A673 (cell line): Measurements from ENCODE around the gene GSPT2. TPM values are rescaled to one million over a fixed set of nuclear protein-coding genes. Genes with fewer than 3 reads are reported as not detected.

Experiments
- BruUV-seq: library from RNA; stranded (reverse); fragments of 400-500 nt; replicated peaks from 2 replicates; lab custom pipeline; 2021; lab: Mats Ljungman, UMichigan
- CTCF ChIA-PET: fragments of 300-600 bp; sonication (Branson Sonifier 250); formaldehyde crosslinking; loops from one replicate; lab custom pipeline; 2022; ENCODE audit warnings: antibody characterized with exemption; lab: Charles Lee
- POLR2A ChIA-PET: fragments of 300-600 bp; sonication (Branson Sonifier 250); formaldehyde crosslinking; loops from one replicate; lab custom pipeline; 2022; ENCODE audit warnings: antibody characterized with exemption; ENCODE audit not compliant: low non-redundant PET; lab: Charles Lee
- DNase-seq: peaks from one replicate; pipeline ENCODE4 v3.0.0-alpha.2; 2015; ENCODE audit warnings: low spot score
- H3K27ac ChIP-seq: fragments of 200-600 bp; sonication (generic); 2 replicates; pipeline ENCODE4 v1.5.1; 2016; ENCODE audit warnings: mixed run types, low read depth, mild to moderate bottlenecking, mixed read lengths, antibody characterized with exemption, low read length; ENCODE audit not compliant: poor library complexity, severe bottlenecking
- H3K27me3 ChIP-seq: fragments of 200-600 bp; sonication (generic); replicated peaks from 2 replicates; pipeline ENCODE4 v1.6.1; 2017; ENCODE audit warnings: mixed run types, low read depth, mild to moderate bottlenecking, mixed read lengths, antibody characterized with exemption, low read length; ENCODE audit not compliant: insufficient read depth, poor library complexity
- H3K36me3 ChIP-seq: fragments of 200-600 bp; sonication (generic); 2 replicates; pipeline ENCODE4 v1.6.1; 2016; ENCODE audit warnings: mixed run types, mild to moderate bottlenecking, mixed read lengths, antibody characterized with exemption, low read length; ENCODE audit not compliant: insufficient read depth, poor library complexity, severe bottlenecking
- H3K4me1 ChIP-seq: fragments of 200-600 bp; sonication (generic); 2 replicates; pipeline ENCODE4 v1.6.1; 2017; ENCODE audit warnings: mixed run types, mild to moderate bottlenecking, mixed read lengths, antibody characterized with exemption, low read length; ENCODE audit not compliant: insufficient read depth, poor library complexity, severe bottlenecking
- H3K4me3 ChIP-seq: fragments of 200-600 bp; sonication (generic); 2 replicates; pipeline ENCODE4 v1.5.1; 2016; ENCODE audit warnings: low read depth, mixed run types, mild to moderate bottlenecking, mixed read lengths, low read length; ENCODE audit not compliant: poor library complexity, severe bottlenecking
- H3K9me3 ChIP-seq: fragments of 200-600 bp; sonication (generic); 2 replicates; pipeline ENCODE4 v1.6.1; 2016; ENCODE audit warnings: mixed run types, low read depth, mild to moderate bottlenecking, mixed read lengths, antibody characterized with exemption, low read length; ENCODE audit not compliant: poor library complexity, severe bottlenecking
- EZH2 ChIP-seq: fragments of 200-600 bp; sonication (generic); IDR thresholded peaks from 2 replicates; pipeline ENCODE4 v1.6.1; 2017; ENCODE audit warnings: borderline replicate concordance, low read depth, mild to moderate bottlenecking, mixed read lengths, antibody characterized with exemption, low read length; ENCODE audit not compliant: poor library complexity, severe bottlenecking
- intact Hi-C: fragments of 100-400 bp; cut with micrococcal nuclease; formaldehyde crosslinking; loops from one replicate; pipeline ENCODE4 v1.10.0; 2022; ENCODE audit not compliant: unreplicated experiment
- total RNA-seq: library from RNA; stranded (reverse); gene quantifications from 2 replicates; pipeline ENCODE4 v1.2.3, GENCODE V29; 2021
- TF ChIP-seq, protein P1 (sequence below): fragments of 300-800, 200-600 bp; sonication (generic); conservative IDR thresholded peaks from 2 replicates; pipeline ENCODE4 v1.5.1; 2017; ENCODE audit warnings: low read depth, mild to moderate bottlenecking, antibody characterized with exemption, low read length, moderate library complexity, mixed read lengths

GSPT2 gene
- total RNA-seq, 1 experiment from 2014 or later, result 14.4 TPM

- Histone ChIP-seq H3K27ac (no peak overlapping the region), H3K4me3 (no peak overlapping the region), H3K27me3 (no peaks in the 10 kb centered on the region), H3K4me1 (no peaks in the 10 kb centered on the region), H3K9me3 (no peaks in the 10 kb centered on the region), H3K36me3 (no peaks in the 10 kb centered on the region)
- POLR2A ChIA-PET, result no interaction called here
- TF ChIP-seq, protein P1, sequence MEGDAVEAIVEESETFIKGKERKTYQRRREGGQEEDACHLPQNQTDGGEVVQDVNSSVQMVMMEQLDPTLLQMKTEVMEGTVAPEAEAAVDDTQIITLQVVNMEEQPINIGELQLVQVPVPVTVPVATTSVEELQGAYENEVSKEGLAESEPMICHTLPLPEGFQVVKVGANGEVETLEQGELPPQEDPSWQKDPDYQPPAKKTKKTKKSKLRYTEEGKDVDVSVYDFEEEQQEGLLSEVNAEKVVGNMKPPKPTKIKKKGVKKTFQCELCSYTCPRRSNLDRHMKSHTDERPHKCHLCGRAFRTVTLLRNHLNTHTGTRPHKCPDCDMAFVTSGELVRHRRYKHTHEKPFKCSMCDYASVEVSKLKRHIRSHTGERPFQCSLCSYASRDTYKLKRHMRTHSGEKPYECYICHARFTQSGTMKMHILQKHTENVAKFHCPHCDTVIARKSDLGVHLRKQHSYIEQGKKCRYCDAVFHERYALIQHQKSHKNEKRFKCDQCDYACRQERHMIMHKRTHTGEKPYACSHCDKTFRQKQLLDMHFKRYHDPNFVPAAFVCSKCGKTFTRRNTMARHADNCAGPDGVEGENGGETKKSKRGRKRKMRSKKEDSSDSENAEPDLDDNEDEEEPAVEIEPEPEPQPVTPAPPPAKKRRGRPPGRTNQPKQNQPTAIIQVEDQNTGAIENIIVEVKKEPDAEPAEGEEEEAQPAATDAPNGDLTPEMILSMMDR, result no peak
- TF ChIP-seq EZH2, result no peak
- CTCF ChIA-PET, result no interaction called here
- no peak for DNase-seq
- no TSS peak for BruUV-seq
- intact Hi-C loops, result no loop called here
Measured at GRCh38 chrX:51747671-51748070, 4.4 kb downstream of the GSPT2 start.

- BruUV-seq, result no TSS peak
- Histone ChIP-seq H3K27ac (no peak overlapping the region), H3K27me3 (peaks cover 19% of the 10 kb centered on the region), H3K4me3 (no peak overlapping the region), H3K9me3 (no peaks in the 10 kb centered on the region), H3K36me3 (no peaks in the 10 kb centered on the region), H3K4me1 (no peaks in the 10 kb centered on the region)
- intact Hi-C loops, result no loop called here
- DNase-seq, result no peak
- ChIA-PET POLR2A (no interaction called here), CTCF (no interaction called here)
- no peak for TF ChIP-seq EZH2
- TF ChIP-seq, protein P1, result no peak
Measured at GRCh38 chrX:51759055-51759839, 16.0 kb downstream of the GSPT2 start.

- Histone ChIP-seq H3K4me1 (no peaks in the 10 kb centered on the region), H3K4me3 (no peak overlapping the region), H3K9me3 (no peaks in the 10 kb centered on the region), H3K27ac (no peak overlapping the region), H3K27me3 (peaks cover 20% of the 10 kb centered on the region), H3K36me3 (no peaks in the 10 kb centered on the region)
- no TSS peak for BruUV-seq
- ChIA-PET CTCF (no interaction called here), POLR2A (no interaction called here)
- intact Hi-C loops, result no loop called here
- TF ChIP-seq EZH2, result no peak
- TF ChIP-seq, protein P1, result no peak
- DNase-seq, result no peak
Measured at GRCh38 chrX:51760657-51761056, 17.4 kb downstream of the GSPT2 start.
